Posterior cingulate gyrus (tissue), 11 donors: Measurements from ENCODE around the gene PISD.

Source experiments
- DNase-seq, 10 donors: peaks; one replicate each; pipeline versions ENCODE4 v3.0.0 to v3.0.0-alpha.2; 2020 to 2021; ENCODE audit warnings: mixed read lengths in 3 of 10
- intact Hi-C: fragments of 100-400 bp; cut with DNase I; formaldehyde crosslinking; loops from one replicate; pipeline ENCODE4 v1.15.1; 2023

The PISD gene

DNA sequence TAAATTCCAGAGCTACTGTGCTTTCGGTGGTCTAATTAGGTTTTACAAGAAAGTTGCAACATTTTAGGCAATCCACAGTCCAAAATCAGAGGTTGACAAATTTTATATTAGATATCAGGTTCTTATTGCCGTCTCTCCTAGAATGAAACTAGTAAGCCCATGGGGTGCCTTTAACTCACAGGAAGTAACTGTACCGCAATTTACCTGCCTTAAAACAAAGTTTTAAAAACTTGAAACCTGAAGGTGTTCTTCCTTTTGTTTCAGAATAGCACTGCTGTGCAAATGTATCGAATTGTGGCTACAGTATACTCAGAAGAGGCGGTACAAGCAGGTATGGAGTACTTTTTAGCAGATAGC is 77.2 kb downstream of the PISD start:
- no peak for DNase-seq
- intact Hi-C loops: no loop called here

DNA sequence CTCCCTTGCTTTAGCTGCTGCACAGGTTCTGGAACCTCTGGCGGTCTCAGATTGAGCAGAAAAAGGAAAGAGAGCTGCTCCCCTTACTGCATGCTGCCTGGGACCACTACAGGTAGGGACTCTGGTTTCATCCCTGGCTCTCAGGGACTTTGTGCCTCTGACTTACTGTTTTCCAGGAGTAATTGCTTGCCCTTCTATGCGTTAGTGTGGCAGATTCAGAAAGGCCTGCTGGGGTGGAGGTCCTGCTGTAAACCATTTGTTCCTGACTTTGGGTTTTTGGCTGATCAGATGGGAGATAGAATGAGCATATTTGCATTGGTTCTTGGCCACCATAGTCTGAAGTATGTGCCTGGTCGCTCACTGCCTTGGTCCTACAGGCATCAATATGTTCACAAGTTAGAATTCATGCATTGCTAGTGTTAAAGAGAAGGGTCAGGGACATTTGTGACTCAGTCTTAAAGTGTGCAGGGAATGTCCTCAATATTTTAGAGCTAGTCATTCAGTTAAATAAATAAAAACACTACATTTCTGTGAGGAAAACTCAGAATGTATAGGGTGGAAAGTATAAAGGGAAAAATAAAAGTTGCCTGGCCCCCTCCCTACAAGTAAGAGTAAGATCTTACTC is 78.0 kb downstream of the PISD start:
- intact Hi-C loops: no loop called here

DNA sequence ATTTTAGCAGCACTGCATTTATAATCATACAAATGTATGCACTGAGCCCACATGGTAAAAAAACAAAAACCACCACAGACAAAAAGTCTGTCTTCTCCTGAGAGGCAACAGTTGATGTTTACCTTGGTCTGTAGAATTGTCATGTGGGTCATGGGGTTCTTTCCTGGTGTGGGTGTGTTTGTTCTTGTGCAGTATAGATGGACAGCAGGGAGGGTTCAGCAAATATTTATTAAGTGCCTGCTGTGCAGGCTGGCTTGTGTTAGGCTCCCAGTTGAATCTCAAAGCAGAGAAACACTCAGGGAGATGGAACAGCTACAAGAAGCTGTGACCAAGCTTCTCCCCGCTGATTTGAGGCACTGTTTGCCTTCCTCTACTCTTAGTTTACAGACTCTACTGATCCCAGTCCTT is 82.2 kb downstream of the PISD start:
- intact Hi-C loops: no loop called here
- DNase-seq: no peak

More for the DNA sequence above, 78.0 kb downstream of the PISD start:
- DNase-seq: no peak

DNA sequence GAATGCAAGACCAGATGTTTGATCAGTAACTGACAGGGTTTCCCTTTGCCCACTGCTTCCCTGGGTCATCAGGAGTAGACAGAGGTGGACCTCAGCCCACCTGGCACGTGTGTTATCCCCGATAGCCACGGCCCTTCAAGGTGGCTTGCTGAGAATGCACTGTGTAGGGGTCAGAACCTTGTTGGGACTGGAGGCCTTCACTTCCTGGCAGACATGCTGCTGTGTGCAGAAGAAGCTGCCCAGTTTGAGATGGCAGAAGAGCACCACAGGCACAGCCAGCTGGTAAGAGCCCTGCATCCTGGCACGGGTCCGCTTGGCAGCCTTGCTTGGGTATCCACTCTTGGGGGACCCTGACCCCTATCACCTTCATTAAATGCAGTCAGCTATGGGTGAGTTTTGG is 83.8 kb downstream of the PISD start:
- intact Hi-C loops: no loop called here
- peak in 1 of 10 donors; percentile 9 for DNase-seq

DNA sequence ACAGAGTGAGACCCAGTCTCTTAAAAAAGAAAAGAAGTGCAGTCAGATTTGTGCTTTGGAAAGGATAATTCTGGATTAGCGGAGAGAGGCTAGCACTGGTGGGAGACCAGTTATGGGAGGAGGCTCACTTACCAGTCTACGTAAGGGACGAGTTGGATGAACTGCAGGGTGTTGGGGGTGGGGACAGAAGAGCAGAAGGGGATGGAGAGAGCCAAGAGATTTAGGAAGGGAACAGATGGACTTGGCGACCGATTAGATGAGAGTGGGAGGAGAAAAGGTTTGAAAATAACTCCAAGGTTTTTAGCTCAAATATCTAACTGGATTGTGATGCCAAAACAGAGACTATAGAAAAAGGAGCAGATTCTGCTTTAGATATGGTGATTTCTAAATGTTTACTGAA is 84.3 kb downstream of the PISD start:
- intact Hi-C loops: no loop called here
- peak in 5 of 10 donors; percentile 13 to 73 (median 40) for DNase-seq

DNA sequence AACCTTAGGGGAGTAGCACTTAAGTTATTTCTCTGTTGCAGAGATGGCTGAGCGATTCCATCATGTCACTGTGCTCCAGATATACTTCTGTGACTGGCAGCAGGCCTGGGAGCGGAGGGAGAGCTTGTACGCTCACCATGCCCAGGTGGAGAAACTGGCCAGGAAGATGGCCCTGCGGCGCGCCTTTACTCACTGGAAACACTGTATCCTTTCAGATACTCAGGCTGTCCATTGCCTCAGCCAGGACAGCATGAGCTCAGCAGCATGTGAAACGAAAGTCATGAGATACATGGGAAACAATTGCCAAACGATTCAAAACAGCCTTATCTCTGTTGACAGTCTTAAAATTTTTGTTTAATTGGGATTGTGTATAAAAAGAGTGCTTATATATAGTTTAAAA is 86.8 kb downstream of the PISD start:
- intact Hi-C loops: no loop called here
- peak in 6 of 10 donors; percentile 14 to 87 (median 18) for DNase-seq

DNA sequence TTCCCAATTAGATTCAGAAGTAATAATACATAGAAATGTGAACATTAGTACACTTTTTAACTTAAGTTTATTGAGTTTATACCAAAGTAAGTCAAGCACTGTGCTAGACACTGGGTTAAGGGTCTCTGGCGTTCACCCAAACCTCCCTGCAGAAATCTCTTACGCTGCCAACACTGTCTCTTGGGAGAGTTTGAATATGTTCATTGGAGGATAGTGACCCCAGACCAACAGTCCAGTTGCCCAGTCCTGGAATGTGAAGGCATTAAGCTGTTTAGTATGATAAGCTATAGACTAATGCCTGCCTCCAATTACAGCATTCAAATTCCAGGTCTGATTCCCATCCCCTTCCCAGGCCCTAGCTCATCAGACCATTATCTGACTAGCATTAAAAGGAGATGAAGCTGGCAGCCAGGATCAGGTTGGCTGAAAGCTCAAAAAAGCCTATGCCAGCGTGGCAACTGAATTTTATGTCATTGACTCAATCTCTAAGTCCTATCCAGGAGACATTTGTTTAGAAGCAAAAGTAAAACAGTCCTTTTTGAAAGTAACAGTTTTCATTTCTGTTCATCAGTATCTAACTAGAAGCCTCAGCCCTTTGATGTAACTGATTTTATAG is 87.9 kb downstream of the PISD start:
- intact Hi-C loops: no loop called here

DNA sequence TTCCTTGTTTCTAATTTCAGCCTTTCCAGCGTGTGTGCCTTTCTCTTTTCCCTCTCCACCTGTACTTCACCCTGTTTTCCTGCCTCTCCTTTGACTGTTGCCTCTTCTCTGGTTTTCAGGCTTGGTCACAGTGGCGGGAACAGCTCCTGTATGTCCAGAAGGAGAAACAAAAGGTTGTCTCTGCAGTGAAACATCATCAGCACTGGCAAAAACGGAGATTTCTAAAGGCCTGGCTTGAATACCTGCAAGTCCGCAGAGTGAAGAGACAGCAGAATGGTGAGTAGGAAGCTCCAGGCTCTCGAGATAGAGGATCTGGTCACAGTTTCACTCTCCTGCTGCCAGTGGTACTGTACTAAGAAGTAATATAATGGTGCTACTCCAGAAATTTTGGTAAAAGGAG is 89.1 kb downstream of the PISD start:
- intact Hi-C loops: no loop called here
- DNase-seq: no peak

More for the DNA sequence above, 87.9 kb downstream of the PISD start:
- DNase-seq: no peak

DNA sequence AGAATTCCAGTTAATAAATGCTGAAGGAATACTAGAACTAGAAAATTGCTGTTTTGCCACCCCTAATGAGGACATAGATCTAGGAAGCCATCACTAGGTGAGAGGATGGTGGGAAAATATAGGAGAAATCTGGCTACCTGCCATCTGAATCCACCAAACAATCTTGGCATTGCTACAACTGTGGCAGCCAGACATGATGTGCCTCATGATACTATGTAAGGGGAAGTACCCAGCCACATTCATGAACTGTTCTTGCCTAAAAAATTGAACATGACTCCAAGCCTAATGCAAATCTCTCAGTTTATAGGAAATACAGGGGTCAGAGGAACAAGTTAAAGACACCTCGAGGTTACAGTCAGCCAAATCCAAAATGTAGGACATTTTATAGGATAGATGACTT is 92.9 kb downstream of the PISD start:
- no peak for DNase-seq
- intact Hi-C loops: no loop called here
